HG03095 (cell line): Measurements from ENCODE around the gene TULP4.
A peak's percentile ranks its signal among the peaks of the same experiment; 100 is the strongest.
"Not testable (repeated sequence)": the region's sequence is repeated elsewhere in the genome, so short reads cannot be mapped to it uniquely, and the experiment has no call there.

Source experiments
- ATAC-seq: cut with Tn5 transposase; IDR thresholded peaks from one replicate; pipeline ENCODE4 v1.9.1; 2021; ENCODE audit warnings: moderate library complexity; ENCODE audit not compliant: unreplicated experiment

Gene TULP4

DNA sequence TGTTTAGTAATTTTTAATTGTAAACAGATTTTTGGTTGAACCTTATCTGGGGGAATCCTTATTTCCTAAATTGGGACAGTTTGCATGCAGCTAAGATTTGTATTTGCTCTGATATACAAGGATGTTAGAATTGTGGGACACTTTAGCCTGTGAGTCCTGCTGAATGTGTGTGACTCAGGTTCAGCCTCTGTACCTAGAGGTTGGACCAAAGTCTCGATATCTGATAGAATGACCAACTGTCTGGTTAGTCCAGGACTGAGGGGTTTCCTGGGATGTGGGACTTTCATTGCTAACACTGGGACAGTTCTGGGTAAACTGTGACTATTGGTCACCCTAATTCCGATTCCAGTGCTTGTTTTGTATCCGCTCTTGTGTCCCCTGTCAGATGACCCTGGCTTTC lies 20.2 kb upstream of the TULP4 start:
- ATAC-seq, result no peak

DNA sequence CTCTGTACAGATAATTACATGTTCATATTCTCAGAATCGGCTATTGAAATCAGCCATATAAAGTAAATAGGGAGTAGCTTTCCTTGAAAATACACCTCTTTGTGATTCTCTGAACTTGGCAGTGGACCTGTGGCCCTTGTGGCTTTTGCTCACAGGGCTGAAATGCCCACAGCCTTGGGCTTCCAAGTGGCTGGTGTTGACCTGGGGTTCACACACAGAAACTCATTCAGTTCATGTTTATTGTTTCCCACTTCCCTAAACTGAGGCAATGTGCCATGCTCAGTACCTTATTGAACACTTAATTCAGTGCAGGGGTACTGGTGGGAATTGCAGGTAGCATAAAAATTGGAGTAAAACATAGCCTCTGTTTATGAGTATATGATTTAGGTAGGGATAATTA lies 19.1 kb upstream of the TULP4 start:
- no peak for ATAC-seq

DNA sequence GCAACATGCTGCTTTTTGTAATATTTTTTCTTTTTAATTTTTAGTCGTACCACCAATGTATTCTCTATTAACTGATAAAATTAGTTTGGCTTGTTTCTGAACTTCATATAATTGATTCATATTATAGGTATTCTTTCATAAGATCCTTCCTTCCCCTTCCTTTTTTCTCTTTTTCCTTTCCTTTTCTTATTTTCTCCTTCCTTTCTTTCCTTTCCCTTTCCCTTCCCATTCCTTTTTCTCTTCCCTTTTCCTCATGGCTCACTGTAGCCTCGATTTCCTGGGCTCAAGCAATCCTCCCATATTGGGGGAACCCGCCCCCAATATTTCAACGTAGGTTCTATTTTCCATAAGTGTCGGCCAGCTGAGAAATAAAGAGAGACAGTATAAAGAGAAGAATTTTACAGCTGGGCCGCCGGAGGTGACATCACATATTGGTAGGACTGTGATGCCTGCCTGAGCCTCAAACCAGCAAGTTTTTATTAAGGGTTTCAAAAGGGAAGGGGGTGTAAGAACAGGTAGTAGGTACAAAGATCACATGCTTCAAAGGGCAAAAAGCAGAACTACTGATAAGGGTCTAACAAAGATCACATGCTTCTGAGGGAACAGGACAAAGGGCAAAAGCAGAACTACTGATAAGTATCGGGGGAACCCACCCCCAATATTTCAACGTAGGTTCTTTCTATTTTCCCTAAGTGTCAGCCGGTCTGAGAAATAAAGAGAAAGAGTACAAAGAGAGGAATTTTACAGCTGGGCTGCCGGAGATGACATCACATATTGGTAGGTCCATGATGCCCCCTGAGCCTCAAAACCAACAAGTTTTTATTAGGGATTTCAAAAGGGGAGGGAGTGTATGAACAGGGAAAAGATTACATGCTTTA lies 16.1 kb upstream of the TULP4 start:
- ATAC-seq, result not testable (repeated sequence)

DNA sequence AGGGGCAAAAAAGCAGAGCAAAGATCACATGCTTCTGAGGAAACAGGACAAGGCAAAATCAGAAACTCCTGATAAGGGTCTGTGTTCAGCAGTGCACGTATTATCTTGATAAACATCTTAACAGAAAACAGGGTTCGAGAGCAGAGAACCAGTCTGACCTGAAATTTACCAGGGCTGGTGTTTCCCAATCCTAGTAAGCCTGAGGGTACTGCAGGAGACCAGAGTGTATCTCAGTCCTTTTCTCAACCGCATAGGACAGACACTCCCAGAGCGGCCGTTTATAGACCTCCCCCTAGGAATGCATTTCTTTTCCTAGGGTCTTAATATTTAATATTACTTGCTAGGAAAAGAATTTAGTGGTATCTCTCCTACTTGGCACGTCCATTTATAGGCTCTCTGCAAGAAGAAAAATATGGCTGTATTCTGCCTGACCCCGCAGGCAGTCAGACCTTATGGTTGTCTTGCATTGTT lies 15.4 kb upstream of the TULP4 start:
- ATAC-seq, result not testable (repeated sequence)

DNA sequence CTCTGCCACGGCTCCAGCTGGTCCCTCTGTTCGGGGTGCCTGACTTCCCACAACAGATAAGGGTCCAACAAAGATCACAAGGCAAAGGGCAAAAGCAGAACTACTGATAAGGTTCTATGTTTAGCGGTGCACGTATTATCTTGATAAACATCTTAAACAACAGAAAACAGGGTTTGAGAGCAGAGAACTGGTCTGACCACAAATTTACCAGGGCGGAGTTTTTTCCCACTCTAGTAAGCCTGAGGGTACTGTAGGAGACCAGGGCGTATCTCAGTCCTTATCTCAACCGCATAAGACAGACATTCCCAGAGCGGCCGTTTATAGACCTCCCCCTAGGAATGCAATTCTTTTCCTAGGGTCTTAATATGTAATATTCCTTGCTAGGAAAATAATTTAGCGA lies 14.6 kb upstream of the TULP4 start:
- ATAC-seq, result not testable (repeated sequence)

DNA sequence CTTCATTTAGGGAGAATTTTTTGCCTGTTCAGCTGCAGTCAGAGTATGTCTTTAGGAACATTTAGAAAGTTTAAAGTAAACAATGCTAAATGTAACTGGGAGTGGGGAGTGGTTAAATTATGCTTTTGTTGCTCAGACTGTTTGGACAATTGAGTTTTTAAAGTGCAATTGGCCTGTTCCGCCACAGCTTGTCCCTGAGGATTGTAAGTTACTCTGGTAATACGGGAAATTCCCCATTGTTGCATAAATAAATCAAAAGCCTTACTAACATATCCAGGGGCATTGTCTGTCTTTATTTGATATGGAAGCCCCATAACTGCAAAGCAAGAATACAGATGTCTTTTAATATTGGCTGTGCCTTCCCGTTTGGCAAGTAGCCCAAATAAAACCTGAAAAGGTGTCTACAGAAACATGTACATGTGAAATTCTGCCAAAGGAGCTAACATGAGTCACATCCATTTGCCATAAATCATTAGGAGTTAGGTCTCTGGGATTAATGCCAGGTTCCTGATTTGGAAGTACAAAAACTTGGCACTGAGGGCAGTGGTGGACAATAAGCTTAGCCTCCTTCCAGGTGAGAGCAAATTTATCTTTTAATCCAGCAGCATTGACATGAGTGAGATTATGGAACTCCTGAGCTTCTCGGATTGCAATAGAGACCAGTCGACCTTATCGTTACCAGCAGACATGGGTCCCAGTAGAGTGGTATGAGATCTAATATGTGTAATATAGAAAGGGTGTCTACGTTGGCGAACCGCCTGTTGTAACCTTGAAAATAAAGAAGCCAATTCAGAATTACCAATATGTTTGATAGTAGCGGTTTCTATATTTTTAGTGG lies 11.7 kb upstream of the TULP4 start:
- ATAC-seq, result not testable (repeated sequence)

DNA sequence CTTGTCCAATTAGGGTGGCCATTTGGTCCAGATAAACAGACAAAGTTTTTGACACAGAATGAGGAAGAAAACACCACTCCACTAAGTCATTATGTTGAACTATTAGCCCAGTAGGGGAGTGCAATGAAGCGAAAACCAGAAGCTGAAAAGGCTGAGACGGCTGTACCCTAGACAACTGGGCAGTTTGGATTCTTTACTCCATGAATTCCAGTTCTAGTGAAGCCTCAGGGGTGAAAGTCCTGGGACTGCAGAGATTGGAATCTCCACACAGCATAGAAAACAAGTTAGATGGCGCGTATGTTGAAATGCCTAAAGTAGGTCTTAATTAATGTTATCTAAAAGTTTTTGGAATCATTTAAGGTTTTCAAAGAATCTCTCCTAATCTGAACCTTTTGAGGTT lies 10.7 kb upstream of the TULP4 start:
- ATAC-seq, result not testable (repeated sequence)

DNA sequence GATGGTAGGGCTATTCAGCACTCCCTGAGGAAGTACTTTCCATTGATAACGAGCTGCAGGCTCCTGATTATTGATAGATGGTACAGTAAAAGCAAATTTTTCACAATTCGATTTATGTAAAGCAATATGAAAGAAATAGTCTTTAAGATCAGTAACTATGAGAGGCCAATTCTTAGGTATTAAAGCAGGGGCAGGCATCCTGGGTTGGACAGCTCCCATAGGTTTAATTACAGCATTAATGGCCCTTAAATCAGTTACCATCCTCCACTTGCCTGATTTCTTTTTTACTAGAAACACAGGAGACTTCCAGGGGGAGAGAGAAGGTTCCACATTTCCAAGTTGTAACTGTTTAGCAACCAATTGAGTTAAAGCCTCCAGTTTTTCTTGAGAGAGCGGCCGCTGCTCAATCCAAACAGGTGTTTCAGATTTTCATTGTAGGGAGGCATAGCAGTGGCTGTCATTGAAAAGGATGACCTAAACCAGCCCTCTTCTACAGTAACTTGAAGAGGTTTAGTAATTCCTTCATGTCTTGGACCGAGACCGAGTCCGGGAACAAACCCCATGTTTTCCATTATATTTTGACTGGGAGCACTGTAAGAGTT lies 10.0 kb upstream of the TULP4 start:
- not testable (repeated sequence) for ATAC-seq

DNA sequence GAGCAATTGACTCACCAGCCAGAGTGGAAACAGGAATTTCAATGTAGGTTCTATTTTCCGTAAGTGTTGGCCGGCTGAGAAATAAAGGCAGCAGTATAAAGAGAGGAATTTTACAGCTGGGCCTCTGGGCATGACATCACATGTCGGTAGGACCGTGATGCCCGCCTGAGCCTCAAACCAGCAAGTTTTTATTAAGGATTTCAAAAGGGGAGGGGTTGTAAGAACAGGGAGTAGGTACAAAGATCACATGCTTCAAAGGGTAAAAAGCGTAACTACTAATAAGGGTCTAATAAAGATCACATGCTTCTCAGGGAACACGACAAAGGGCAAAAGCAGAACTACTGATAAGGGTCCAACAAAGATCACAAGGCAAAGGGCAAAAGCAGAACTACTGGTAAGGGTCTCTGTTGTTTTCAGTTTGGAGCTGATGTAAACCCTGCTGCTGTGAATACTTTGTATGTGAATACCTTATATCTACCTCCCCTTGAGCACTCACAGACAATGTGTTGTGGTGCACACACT lies 9.0 kb upstream of the TULP4 start:
- no peak for ATAC-seq

DNA sequence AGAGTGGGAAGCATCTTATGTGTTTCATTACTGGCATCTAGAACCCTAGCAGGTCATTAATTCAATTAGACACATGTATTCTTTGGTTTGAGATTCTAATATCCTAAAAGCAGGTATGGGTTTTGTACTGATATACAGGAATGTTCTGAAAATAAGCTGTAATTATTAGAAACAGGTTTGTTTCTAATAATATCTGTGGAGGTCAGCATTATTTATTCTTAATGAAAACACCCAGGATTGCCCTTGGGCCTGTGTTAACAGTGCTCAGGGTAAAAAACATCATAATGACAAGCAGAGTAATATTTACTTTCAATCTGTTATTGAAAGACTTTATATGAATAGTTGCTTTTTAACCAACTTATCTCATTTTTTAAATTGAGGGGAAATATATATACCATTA lies 8.0 kb upstream of the TULP4 start:
- ATAC-seq, result no peak

DNA sequence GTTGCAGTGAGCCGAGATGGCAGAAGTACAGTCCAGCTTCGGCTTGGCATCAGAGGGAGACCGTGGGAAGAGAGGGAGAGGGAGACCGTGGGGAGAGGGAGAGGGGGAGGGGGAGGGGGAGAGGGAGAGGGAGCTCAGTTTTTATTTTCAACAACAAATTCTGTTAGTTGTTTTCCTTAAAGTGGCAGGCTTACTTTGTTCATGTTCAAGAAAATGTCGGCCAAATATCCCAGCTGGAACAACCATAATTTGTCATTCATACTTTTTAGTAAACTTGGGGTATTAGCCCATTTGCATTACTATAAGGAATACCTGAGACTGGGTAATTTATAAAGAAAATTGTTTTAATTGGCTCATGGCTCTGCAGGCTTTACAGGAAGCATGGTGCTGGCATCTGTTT lies 2.5 kb upstream of the TULP4 start:
- no peak for ATAC-seq

DNA sequence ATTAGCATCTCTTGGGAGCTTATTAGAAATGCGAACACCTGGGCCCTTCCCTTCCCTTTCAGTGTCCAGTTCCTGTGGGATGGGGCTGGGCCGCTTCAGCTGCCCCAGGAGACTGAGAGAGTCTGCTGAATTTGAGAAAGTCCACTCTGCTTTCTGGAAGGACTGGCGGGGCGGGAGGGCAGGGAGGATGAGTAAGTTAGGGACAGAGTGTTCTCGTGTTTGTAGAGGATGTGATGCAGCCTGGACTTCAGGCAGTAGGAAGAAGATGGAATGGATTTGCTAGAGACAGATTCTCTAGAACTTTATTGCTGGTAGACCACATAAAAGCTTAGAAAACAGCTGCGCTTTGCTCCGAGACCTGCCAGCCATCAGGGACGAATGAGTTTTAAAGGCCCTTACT lies 1.1 kb upstream of the TULP4 start:
- ATAC-seq, result no peak

DNA sequence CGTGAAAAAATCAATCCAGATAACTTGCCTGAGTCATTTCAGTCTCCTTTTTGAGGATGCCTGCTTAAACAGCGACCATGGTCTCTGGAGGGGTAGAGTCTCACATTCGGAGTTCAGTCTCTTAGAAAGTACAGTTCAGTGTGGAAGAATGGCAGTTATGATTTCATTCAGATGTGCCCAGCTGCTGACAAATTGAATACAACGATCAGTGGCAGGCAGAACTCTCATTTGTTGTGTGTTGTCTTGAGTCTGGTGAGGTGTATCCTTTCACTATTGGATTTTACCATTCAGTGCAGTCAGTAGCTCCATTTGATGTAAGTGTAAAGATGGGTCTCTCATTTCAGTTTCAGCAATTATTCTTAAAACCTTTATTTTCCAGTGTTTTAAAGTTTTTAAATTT lies 639 bp upstream of the TULP4 start:
- ATAC-seq, result no peak

DNA sequence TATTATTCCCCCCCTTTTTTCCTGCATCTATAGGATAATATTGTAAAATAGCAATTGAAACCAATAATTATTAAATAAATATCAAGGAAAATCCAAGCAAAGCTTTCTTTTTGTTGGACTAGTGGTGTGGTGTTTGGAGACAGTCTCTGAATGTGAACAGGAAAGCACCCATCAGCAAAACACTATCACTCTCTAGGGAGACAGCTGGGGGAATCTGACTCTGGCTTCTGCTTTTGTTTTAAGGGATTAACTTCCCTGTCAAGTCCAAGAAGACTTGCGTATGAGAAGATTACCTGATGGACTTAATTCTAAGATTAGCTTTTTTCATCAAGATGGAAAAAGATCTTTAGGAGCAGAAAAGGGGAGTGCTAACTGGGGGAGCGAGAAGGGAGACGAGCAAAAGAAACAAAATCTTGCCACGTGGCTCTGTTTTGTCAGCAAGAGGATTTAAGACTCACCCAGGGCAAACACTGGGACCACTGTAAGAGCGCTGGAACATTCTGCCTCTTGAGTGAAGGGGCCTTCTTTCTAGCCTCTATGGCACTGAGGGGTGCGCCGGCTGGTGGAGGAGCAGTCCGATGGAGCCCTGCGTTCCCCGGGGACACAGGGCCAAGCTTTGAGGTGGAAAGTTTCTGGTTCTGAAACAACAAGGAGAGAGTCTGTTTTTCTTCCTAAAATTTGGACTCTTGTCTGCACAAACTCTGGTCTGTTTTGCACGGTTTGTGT lies 570 bp downstream of the TULP4 start:
- no peak for ATAC-seq

DNA sequence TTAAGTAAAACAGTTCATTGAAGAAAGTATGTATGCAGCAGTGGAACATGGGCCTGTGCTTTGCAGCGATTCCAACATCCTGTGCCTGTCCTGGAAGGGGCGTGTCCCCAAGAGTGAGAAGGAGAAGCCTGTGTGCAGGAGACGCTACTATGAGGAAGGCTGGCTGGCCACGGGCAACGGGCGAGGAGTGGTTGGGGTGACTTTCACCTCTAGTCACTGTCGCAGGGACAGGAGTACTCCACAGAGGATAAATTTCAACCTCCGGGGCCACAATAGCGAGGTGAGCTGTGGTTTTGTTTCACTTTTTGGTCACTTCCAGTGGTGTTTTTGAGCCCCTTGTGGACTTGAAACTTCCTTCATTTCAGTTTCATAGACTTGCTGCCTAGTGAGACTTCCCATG lies 1.7 kb downstream of the TULP4 start:
- no peak for ATAC-seq

DNA sequence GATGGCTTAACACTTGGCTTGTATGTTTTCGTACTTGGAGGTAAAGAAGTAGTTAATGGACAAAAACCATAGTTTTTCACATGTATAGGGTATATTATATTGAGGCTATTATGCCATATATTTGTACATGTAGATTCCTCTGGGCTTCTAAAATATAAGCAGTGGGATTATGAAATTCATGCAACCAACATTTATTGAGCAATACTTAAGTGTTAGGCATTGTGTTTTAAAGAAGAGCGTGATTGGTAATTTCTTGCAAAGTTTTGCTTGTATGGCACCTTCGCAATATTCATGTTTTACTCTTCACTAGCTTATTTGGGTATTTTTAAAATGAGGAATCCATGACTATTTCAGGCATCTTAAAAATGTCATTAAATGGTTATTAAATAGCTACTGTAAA lies 2.5 kb downstream of the TULP4 start:
- ATAC-seq, result no peak

DNA sequence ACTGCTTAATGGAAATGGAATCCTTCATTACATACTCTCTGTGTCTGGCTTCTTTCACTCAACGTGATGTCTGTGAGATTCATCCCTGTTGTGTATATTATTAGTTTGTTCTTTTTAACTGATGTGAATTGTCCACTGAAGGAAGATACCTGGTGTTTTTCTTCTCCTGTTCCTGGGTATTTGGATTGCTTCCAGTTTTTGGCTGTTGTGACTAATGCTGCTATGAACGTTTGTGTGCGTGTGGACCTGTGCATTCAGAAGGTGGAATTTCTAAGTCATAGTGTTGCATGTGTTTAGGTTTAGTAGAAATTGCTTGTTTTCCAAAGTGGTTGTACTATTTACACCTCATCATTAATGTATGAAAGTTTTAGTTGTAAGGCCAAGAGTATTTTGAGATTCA lies 3.8 kb downstream of the TULP4 start:
- no peak for ATAC-seq

DNA sequence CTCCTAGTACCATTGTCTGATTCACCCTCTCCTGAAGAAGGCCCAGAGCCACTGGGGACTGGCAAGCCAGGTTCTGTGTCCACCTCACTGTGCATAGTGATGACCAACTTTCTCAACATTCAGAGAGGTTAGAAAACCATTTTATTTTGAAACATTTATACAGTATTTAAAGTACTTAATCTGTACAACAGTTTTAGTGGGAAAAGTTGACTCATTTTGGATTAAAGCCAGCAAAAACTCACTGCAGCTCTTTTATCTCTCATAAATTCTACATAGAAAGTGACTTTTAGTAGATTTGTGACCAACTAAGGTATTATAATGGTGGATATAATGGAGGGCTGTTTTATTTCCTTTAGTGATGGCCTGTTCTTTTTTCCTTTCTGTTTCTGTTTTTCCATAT lies 9.7 kb downstream of the TULP4 start:
- no peak for ATAC-seq

DNA sequence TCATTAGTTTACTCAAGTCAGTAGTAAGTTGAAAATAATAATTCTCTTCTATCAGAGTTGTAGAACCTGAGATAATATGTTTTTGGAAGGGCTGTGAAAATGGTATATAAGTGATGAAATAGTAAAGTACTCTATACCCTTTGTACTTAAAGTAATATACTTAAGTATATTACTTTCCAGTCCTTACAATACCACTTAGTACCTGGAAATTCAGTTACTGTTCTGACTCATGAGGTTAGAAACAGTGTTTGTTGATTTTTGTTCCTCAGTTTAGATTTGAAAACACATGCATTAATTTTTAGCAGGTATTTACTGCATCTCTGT lies 10.1 kb downstream of the TULP4 start:
- ATAC-seq, result no peak

DNA sequence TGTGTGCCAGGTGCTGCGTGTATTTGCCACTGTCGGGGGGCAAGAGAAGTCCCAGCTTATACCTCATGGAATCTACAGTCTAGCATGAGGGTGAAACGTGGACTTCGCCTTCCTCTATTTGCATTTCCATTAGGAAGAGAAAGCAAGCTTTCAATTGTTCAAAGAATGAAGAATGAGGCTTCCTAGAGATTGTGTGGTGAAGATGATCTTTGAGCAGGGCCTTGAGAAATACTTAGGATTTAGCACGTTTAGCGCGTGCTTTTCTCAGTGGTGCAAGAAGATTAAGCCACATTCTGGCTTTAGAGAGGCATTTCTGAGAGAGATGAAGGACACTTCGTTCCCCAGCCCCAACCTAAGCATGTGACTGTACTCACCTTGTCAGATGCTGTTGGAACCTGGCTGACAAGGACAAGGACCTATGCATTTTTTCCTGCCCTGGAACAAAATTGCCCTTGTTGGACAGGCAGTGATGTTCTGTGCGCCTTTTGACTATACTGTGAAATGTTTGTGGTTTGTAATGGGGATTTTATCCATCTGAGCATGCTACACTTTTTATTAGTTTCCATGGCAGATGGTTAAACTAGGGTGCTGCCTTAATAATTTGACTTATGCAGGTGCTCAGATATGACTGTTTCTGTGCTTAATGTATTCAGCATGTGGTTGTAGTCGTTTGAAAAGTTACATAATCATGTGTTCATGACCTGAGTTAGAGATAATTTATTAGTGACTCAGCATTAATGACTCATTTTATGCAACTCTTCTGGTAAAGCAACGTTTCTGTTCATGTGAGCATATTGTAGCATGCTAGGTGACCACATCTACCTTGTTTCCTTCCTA lies 10.7 kb downstream of the TULP4 start:
- peak; percentile 57 for ATAC-seq
